ENCODE data around the gene MARVELD2. TPM values are rescaled to one million over a fixed set of nuclear protein-coding genes. Genes with fewer than 3 reads are reported as not detected.
"Not testable (repeated sequence)": the region's sequence is repeated elsewhere in the genome, so short reads cannot be mapped to it uniquely, and the experiment has no call there.

Gene MARVELD2
- total RNA-seq, 2 experiments from 2014 or later, result 0.30 to 0.58 TPM

DNA sequence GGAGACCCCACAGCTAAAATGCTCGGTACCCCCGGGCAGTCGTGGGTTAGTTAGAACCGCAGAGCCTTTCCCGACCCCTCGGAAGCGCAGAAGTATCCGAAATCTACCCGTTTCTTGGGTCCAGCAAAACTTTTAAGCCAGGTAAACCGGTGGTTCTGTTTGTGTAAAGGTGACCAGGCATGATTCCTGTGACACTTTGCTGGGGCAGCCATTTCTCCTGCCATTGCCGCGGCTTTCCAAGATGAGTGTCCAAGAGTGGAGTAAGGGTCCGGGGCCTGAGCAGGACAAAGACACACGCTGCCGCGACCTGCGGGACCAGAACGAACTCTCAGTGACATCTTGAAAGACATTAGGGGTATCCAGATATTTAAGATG is 655 bp downstream of the MARVELD2 start:
- intact Hi-C loops (cut with DNase I, micrococcal nuclease), result no loop called here
- Mint-ChIP-seq H3K36me3 (ENCODE audit: low read depth) (peaks cover 22% of the 10 kb centered on the region), H3K9me3 (ENCODE audit: low read depth) (no peaks in the 10 kb centered on the region), H3K4me1 (peaks cover 4% of the 10 kb centered on the region), H3K4me3 (peak overlapping the region; percentile 49), H3K27me3 (no peaks in the 10 kb centered on the region), H3K27ac (no peak overlapping the region)
- ChIA-PET POLR2A (no interaction called here), CTCF (interaction anchor here (0.6 kb wide), 1 partner anchor 12 kb away, joined by 3 read pairs; no protein-coding TSS in a partner anchor)
- DNase-seq, result no peak
- no peak for ATAC-seq

DNA sequence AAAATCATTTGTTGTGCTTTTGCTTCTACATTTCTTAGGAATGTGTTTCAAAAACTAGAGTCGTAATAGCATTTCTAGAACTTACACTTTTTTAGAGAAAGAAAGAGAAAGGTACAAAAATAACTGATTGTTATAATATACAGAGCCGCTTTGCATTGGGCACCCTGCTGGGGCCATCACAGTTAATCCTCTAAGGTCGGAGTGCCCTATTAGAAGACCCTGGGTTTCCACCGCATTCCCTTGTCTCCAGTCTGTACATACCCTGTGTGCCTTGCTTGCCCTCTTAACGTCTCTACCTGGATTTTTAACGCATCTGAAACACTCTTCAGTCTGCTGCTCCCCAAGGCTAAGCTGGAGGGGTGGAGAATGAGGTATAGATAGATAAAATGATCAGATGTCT is 1.3 kb downstream of the MARVELD2 start:
- POLR2A ChIA-PET, result interaction anchor here (0.6 kb wide), 1 partner anchor 181 kb away, joined by 3 read pairs; the partner anchor contains the start of gene CDK7
- no peak overlapping the region for H3K27ac Mint-ChIP-seq
- H3K36me3 Mint-ChIP-seq (ENCODE audit: low read depth), result peaks cover 21% of the 10 kb centered on the region
- H3K4me1 Mint-ChIP-seq, result peaks cover 4% of the 10 kb centered on the region
- no peaks in the 10 kb centered on the region for H3K27me3 Mint-ChIP-seq
- intact Hi-C loops (cut with DNase I, micrococcal nuclease), result no loop called here
- ATAC-seq (no peak), DNase-seq (no peak)
- CTCF ChIA-PET, result interaction anchor here (0.6 kb wide), 1 partner anchor 13 kb away, joined by 3 read pairs; no protein-coding TSS in a partner anchor
- H3K4me3 Mint-ChIP-seq, result peak overlapping the region; percentile 49
- no peaks in the 10 kb centered on the region for H3K9me3 Mint-ChIP-seq (ENCODE audit: low read depth)

DNA sequence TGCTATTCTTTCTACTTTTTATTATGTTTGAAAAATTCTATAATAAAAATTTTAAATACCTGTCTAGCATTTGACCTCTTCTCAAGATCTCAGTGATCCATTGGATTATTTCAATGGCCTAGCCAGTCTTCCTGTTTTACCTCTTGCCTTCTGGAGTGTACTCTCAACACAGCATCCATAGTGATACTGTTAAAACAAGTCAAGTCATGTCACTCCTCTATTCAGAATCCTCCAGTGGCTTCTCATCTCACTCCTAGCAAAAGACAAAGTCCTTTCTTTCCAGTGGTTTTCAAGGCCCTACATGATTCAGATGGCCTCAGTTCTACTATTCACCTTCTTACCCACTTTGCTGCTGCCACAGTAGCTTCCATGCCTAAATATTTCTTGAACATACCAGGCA is 1.8 kb downstream of the MARVELD2 start:
- Mint-ChIP-seq H3K9me3 (ENCODE audit: low read depth) (no peaks in the 10 kb centered on the region), H3K4me3 (no peak overlapping the region), H3K4me1 (peaks cover 4% of the 10 kb centered on the region), H3K27me3 (no peaks in the 10 kb centered on the region), H3K36me3 (ENCODE audit: low read depth) (peaks cover 17% of the 10 kb centered on the region), H3K27ac (peak overlapping the region; percentile 16)
- CTCF ChIA-PET, result no interaction called here
- no peak for ATAC-seq
- DNase-seq, result no peak
- intact Hi-C loops (cut with DNase I, micrococcal nuclease), result no loop called here
- POLR2A ChIA-PET, result interaction anchor here (0.6 kb wide), 1 partner anchor 182 kb away, joined by 3 read pairs; the partner anchor contains the start of gene CDK7

DNA sequence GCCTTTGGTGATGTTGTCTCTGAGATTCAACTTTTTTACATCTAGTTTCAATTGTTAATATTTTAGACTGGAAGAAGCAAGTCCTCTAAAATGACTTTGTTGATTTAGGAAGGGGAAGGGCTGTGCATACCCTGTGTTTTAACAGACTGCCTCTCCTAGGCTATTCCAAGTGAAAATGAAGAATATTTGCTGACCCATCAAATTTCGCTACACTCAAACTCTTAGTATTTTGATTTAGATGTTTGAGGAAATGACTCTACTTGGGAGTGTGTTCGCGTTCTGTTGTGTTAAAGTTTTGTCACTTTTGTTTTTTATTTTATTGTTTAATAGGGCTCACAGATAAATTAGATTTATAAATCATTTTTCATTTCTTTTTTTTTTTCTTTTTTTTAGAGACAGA is 3.6 kb downstream of the MARVELD2 start:
- no peak overlapping the region for H3K4me3 Mint-ChIP-seq
- ATAC-seq (no peak), DNase-seq (no peak)
- H3K27ac Mint-ChIP-seq, result no peak overlapping the region
- H3K36me3 Mint-ChIP-seq (ENCODE audit: low read depth), result peaks cover 13% of the 10 kb centered on the region
- intact Hi-C loops (cut with DNase I, micrococcal nuclease), result no loop called here
- POLR2A ChIA-PET, result no interaction called here
- no peaks in the 10 kb centered on the region for H3K9me3 Mint-ChIP-seq (ENCODE audit: low read depth)
- peaks cover 4% of the 10 kb centered on the region for H3K4me1 Mint-ChIP-seq
- no peaks in the 10 kb centered on the region for H3K27me3 Mint-ChIP-seq
- CTCF ChIA-PET, result no interaction called here

DNA sequence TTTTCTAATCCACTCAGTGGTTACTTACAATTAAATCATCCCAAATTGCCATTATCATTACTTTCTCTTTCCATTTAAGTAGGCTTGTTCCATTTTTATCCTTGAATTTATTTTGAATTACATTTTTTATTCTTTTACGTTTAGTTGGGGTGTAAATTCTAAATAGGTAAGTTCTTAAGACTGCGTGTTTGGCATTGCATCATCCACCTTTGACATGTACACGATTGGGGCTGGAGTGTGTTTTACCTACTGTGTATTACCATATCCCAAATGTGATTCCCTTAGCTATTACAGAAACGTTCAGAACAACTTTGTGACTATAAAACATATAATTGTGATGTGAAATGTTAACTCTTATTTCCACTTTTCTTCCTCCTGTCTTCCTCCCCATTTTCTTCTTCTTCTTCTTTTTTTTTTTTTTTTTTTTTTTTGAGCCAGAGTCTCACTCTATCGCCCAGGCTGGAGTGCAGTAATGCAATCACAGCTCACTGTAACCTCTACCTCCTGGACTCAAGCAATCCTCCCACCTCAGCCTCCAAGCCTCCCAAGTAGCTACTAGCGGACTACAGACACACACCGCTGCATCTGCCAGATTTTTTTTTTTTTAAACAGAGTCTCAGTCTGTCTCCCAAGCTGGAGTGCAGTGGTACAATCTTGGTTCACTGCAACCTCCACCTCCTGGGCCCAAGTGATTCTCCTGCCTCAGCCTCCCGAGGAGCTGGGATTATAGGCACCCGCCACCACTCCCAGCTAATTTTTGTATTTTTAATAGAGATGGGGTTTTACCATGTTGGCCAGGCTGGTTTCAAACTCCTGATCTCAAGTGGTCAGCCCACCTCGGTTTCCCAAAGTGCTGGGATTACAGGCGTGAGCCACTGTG is 16.7 kb downstream of the MARVELD2 start:
- Mint-ChIP-seq H3K9me3 (ENCODE audit: low read depth) (no peaks in the 10 kb centered on the region), H3K27ac (no peak overlapping the region), H3K4me3 (no peak overlapping the region), H3K4me1 (no peaks in the 10 kb centered on the region), H3K27me3 (no peaks in the 10 kb centered on the region), H3K36me3 (ENCODE audit: low read depth) (no peaks in the 10 kb centered on the region)
- ATAC-seq (no peak), DNase-seq (no peak)
- CTCF ChIA-PET, result no interaction called here
- intact Hi-C loops (cut with DNase I, micrococcal nuclease), result no loop called here
- POLR2A ChIA-PET, result no interaction called here

DNA sequence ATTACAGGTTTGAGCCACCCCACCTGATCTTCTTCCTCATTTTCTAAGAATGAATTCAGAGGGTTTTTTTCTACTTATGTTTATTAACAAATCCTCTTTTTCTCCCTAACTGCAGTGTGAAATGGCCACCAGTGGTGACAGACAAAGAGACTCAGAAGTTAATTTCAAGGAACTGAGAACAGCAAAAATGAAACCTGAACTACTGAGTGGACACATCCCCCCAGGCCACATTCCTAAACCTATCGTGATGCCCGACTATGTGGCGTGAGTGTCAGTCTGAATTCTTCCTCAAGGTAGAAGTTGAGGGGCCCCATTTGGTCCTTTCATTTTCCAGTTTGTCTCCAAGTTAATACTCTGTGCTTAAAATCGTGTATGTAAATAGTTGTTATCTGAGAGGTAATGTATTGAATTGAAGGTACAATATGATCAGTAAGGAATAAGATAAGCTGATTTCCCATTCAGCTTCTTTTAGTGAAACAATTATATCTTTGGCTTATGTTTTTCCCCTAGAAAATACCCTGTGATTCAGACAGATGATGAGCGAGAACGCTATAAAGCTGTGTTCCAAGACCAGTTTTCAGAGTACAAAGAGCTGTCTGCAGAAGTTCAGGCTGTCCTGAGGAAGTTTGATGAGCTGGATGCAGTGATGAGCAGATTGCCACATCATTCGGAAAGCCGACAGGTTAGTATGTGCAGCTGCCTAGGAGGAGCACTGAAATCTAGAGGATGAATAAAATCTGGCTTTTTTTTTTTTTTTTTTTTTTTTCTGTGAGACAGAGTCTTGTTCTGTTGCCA is 17.7 kb downstream of the MARVELD2 start:
- H3K9me3 Mint-ChIP-seq (ENCODE audit: low read depth), result no peaks in the 10 kb centered on the region
- ATAC-seq (peak; percentile 33), DNase-seq (no peak)
- CTCF ChIA-PET, result no interaction called here
- intact Hi-C loops (cut with DNase I, micrococcal nuclease), result no loop called here
- H3K4me1 Mint-ChIP-seq, result no peaks in the 10 kb centered on the region
- H3K27me3 Mint-ChIP-seq, result no peaks in the 10 kb centered on the region
- no peaks in the 10 kb centered on the region for H3K36me3 Mint-ChIP-seq (ENCODE audit: low read depth)
- POLR2A ChIA-PET, result no interaction called here
- no peak overlapping the region for H3K27ac Mint-ChIP-seq
- no peak overlapping the region for H3K4me3 Mint-ChIP-seq

DNA sequence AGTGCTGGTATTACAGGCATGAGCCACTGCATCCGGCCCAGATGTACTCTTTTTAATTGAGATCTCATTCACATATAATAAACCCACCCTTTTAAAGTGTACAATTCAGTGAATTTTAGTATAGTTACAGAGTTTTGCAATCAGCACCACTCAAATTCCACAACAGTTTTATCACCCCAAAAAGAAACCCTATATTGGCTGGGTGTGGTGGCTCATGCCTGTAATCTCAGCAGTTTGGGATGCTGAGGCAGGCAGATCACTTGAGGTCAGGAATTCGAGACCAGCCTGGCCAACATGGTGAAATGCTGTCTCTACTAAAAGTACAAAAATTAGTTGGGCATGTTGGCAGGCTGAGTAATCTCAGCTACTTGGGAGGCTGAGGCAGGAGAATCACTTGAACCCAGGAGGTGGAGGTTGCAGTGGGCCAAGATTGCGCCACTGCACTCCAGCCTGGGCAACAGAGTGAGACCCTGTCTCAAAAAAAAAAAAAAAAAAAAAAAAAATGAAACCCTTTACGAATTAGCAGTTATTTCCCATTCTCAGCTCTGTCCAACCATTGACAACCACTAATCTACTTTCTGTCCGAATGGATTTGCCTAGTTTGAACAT is 20.5 kb downstream of the MARVELD2 start:
- ATAC-seq; H3K36me3 Mint-ChIP-seq (ENCODE audit: low read depth); CTCF ChIA-PET; intact Hi-C loops (cut with DNase I, micrococcal nuclease); DNase-seq; H3K4me1 Mint-ChIP-seq; H3K9me3 Mint-ChIP-seq (ENCODE audit: low read depth); H3K4me3 Mint-ChIP-seq; H3K27me3 Mint-ChIP-seq; H3K27ac Mint-ChIP-seq: not testable (repeated sequence)
- POLR2A ChIA-PET, result interaction anchor here (0.7 kb wide), 1 partner anchor 21 kb away, joined by 4 read pairs; no protein-coding TSS in a partner anchor

DNA sequence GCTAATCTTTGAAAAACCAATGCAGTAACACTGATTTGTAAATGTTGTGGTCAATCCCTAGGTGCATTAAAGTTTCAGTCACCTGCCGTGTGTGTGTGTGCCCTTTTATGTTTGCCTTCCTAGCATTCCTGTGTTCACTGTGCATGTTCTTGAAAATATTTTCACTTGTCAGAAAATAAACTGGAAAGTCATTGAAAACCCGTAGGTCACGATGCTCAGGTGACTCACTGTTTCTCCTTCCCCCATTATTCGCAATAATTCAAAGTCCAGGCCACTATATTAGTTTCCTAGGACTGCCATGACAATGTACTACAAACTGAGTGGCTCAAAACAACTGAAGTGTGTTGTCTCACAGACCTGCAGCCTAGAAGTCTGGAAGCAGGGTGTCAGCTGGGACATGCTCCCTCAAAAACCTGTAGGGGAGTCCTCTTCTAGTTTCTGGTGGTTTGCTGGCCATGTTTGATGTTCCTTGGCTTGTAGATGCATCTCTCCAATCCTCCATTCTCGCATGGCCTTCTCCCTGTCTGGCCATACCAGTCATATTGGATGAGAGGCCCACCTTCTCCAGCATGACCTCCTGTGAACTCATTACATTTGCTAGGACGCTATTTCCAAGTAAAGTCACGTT is 29.3 kb downstream of the MARVELD2 start:
- POLR2A ChIA-PET, result no interaction called here

DNA sequence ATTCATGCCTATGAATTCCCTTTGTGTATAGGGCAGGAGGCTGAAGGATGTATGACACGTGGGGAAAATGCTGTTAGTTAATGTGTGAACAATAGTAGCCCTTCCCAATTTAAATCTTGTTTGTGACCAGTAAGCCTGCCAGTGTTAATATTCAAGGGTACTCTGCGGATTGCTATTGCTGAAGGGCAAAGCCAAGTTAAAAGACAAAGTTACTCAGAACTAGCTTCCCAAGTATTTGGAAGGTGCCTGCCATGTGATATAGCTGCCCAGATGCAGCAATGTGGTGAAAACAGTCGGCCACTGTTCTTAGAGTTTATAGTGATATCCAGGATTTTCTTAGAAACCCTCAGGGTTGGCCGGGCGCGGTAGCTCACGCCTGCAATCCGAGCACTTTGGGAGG is 34.6 kb downstream of the MARVELD2 start:
- ChIA-PET CTCF (no interaction called here), POLR2A (interaction anchor here (0.6 kb wide), 1 partner anchor 249 kb away, joined by 8 read pairs; no protein-coding TSS in a partner anchor)
- Mint-ChIP-seq H3K4me1 (no peaks in the 10 kb centered on the region), H3K27ac (no peak overlapping the region), H3K4me3 (no peak overlapping the region), H3K9me3 (ENCODE audit: low read depth) (no peaks in the 10 kb centered on the region), H3K27me3 (no peaks in the 10 kb centered on the region), H3K36me3 (ENCODE audit: low read depth) (no peaks in the 10 kb centered on the region)
- no peak for DNase-seq
- intact Hi-C loops (cut with DNase I, micrococcal nuclease), result no loop called here
- no peak for ATAC-seq

More for the DNA sequence above, 29.3 kb downstream of the MARVELD2 start:
- Mint-ChIP-seq H3K4me1 (no peaks in the 10 kb centered on the region), H3K36me3 (ENCODE audit: low read depth) (no peaks in the 10 kb centered on the region), H3K9me3 (ENCODE audit: low read depth) (no peaks in the 10 kb centered on the region), H3K4me3 (no peak overlapping the region), H3K27me3 (no peaks in the 10 kb centered on the region), H3K27ac (no peak overlapping the region)
- intact Hi-C loops (cut with DNase I, micrococcal nuclease), result no loop called here
- no peak for ATAC-seq
- CTCF ChIA-PET, result no interaction called here
- no peak for DNase-seq

DNA sequence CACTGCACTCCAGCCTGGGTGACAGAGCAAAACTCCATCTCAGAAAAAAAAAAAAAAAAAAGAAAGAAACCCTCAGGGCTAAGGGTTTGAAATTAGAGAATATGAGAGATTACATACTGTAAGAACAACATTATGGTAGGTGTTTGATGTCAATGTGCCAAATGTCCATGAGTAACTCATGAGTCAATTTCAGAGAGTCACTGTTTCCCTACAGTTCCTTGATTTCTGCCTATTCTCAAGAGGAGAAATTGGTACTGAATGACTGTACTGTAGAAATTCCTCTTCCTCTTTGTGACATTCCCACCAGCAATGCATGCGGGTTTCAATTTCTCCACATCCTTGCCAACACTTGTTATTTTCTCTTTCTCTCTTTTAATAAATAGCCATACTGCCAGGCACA is 35.2 kb downstream of the MARVELD2 start:
- Mint-ChIP-seq H3K4me3 (no peak overlapping the region), H3K27me3 (no peaks in the 10 kb centered on the region), H3K4me1 (no peaks in the 10 kb centered on the region), H3K9me3 (ENCODE audit: low read depth) (no peaks in the 10 kb centered on the region), H3K27ac (no peak overlapping the region), H3K36me3 (ENCODE audit: low read depth) (no peaks in the 10 kb centered on the region)
- DNase-seq (no peak), ATAC-seq (no peak)
- POLR2A ChIA-PET, result no interaction called here
- CTCF ChIA-PET, result no interaction called here
- intact Hi-C loops (cut with DNase I, micrococcal nuclease), result no loop called here

DNA sequence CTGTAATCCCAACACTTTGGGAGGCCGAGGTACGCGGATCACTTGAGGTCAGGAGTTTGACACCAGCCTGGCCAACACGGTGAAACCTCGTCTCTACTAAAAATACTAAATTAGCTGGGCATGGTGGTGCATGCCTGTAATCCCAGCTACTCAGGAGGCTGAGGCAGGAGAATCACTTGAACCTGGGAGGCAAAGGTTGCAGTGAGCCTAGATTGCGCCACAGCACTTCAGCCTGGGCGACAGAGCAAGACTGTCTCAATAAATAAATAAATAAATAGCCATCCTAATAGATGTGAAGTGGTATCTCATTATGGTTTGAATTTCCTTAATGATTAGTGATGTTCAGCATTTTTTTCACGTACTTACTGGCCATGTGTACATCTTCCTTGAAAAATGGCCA is 35.6 kb downstream of the MARVELD2 start:
- H3K9me3 Mint-ChIP-seq (ENCODE audit: low read depth); DNase-seq; intact Hi-C loops (cut with DNase I, micrococcal nuclease); H3K27me3 Mint-ChIP-seq; POLR2A ChIA-PET; ATAC-seq; H3K36me3 Mint-ChIP-seq (ENCODE audit: low read depth); CTCF ChIA-PET; H3K27ac Mint-ChIP-seq; H3K4me1 Mint-ChIP-seq; H3K4me3 Mint-ChIP-seq: not testable (repeated sequence)

Measured in activated CD4-positive, alpha-beta T cell treated with anti-CD3 and anti-CD28 coated beads for 36 hours (primary cell).